NCI-H2227 treated with DMSO at 0.1 percent for 48 hours (cell line): ENCODE results near the gene HHATL.

Experiments
- DNase-seq: peaks from one replicate; lab custom pipeline; 2025; lab: John Stamatoyannopoulos, UW

The HHATL gene, protein sequence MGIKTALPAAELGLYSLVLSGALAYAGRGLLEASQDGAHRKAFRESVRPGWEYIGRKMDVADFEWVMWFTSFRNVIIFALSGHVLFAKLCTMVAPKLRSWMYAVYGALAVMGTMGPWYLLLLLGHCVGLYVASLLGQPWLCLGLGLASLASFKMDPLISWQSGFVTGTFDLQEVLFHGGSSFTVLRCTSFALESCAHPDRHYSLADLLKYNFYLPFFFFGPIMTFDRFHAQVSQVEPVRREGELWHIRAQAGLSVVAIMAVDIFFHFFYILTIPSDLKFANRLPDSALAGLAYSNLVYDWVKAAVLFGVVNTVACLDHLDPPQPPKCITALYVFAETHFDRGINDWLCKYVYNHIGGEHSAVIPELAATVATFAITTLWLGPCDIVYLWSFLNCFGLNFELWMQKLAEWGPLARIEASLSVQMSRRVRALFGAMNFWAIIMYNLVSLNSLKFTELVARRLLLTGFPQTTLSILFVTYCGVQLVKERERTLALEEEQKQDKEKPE

DNA sequence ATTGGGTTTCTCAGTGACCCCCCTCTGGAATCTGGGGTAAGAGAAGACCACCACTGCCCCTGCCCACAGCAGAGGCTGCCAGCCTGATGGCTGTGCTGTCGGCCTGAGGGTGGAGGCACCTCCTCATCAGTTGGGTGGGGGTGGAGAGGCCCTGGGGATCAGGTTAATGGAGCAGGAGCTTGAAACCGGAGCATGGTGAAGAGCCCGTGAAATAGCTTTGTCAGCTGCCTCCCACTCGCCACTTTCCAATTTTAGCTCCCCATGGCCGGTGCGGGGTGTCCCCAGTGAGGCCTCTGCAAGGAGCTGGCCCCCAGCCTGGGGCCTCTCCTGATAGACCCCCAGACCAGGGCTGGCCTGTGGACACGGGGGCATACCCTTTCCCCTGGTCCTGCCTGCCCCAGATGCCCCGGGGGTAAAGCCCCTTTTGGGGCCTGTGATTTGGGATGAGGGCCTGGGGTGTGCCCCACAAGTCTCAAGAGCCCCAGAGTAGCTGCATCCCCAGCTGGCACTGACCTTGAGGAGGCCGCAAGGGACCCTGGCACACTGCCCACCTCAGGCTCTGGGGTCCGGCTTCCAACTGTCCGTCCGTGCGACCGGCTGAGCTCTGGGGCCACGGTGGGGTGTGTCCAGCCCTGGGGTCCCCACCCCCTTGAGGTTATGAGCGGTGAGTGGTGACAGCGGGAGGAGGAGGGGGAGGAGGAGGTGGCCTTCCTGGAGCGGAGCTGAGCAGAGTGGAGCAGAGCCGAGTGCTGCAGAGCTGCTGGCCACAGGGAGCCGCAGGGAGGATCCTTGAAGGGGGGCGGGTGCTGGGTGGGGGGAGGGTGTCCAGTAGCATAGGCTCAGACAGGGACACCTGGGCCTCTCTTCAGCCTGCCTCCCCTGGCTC lies at the start of gene HHATL:
HHATL (minus strand) TSS at position 733 of the 886 bp plus-strand sequence. CDS start 1,972 bp downstream, outside the sequence.
- DNase-seq: no peak

DNA sequence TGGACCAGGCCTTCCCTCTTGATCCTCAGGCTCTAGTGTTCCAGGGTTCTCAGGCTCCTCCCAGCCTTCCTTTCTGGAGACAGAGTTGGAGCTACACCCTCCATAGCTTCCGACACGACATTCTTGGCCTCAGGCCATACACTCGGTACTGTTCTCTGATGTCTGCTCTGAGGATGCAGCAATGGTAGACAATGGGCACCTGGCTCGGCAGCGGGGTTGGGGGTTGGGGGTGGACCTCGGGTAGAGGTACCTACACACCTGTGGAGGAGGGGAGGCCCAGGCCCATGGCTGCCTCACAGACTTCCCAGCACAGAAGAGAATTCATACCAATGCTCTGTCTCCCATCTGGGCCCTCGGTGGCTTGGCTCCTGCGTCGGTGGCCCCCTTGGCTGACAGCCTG lies 49.0 kb upstream of the HHATL start:
- DNase-seq: no peak

DNA sequence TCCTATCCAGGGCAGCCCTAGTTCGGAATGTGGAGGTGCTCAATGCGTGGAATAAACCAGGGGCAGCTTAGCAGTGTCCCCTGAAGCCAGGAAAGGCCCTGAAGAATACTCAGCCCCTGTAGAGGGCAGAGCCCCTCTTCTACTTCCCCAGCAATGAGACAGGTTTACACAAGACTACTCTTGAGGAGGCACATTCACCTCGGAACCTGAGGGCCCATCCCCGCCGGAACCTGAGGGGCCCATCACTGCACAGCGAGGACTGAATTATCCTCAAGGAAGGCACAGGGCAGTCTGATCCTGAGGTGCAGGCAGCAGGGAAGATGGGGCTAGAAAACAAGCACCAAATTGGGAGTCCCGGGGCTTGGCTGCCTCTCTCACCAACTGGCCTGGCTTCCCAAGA lies 48.2 kb upstream of the HHATL start:
- DNase-seq: no peak

DNA sequence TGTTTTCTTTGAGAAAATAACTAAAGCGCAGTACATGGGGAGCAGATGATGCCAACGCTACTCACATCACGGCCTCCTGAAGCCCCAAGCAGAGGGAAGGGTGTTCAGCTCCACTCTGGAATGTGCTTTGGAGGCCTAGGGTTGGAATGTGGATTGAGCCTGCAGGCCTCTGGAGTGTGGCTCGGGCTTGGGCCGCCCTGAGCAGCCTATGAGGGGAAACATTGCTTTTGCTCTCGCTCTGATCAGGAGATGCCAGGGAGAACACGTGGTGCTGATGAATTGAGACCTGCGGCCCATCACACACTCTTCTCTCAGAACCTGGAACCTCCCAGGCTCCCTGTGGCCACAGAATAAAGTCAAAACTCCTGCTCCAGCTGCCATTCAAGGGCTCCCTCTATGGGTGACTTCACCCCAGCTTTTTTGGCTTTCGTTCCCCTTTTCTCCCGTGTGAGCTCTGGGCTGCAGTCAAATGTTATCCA lies 47.2 kb upstream of the HHATL start:
- no peak for DNase-seq

DNA sequence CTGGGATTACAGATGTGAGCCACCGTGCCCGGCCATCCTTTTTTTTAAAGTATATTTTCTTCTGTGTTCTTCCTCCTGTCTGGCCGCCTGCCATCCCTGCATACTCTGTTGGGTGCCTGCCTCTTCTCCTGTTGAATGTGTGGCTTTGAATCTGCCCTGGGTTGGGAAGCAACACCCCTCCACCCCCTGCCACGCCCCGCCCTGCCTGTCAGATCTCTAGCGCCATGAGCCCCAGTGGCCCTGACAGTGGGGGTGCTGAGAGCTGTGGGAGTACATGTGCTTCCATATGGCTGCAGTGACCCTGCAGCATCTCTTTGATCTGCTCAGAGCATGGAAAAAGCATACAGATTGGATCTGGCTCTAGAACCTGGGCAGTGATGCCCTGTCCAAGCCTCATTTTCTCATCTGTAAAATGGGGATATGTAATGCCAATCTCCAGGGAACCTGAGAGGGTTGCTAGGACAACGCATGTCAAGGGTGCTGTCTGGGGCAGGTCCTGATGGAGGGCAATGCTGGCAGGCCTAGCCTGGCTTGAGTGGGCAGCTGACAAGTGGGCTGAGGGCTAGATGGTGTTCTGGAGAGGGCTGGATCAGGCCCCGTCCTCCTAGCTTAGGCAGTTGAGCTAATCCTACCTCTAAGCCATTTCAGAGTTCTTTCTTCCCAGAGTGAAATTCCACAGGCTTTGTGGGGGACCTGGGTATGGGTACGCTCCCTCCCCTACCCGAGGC lies 46.6 kb upstream of the HHATL start:
- no peak for DNase-seq

DNA sequence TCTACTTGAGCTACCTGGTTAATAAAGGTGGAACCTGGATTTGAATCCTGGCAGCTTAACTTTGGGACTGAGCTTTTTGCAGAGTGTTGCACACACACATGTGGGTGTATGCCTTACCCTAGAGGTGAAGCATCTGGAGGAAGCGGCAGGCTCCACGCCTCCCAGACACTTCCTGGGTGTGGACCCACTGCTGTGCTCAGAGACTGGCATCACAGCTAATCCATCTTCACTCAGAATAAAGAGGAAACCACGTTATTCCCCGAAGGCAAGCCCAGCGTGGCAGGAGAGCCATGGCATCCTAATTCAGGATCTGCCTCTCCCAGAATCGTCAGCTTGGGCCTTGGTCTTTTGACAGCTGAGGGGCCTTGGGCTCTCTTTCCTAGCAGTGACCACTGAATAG lies 45.0 kb upstream of the HHATL start:
- DNase-seq: no peak

DNA sequence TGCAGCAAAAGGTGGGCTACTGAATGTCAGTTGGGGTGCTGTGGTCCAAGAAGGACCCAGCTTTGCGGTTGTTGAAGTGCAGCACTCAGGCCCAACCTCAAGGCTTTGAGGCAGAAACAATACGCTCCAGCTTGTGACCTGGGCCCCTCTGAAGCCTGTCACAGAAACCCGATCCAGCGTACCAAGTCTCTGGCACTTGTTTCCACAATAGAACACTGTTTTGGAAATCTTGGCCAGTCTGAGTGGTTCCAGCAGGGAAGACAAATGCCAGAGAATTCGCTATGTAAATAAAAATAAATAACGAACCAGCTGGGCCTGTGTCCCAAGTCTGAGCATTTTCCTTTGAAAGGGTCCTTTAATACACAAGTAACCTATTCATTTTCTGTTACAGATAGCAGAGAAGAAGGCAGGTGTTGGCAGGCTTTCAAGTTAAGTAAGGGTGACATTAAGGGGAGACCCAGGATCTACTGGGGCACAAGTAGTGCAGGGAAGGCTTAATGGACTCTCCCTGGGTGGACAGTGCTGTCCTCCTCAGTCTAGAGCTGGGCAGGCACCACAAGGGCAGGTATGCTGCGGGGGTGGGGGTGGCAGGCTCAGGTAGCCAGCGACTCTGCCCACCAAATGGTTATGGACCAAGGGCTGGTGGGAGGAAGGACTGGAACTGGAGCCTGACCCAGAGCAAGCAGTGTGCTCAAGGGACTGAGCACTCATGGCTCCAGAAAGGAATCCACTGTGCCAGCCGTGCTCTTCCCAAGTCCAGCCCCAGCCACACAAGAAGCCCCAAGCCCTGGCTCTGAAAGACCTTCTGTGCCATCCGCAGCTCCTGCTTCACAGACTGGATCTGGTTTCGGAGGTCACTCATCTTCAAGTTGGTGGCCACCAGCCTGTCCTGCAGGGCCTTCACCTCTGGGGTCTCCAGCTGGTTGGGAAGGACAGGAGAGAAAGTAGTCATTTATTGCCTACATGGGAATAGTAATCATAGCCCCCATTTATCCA lies 44.2 kb upstream of the HHATL start:
- no peak for DNase-seq

DNA sequence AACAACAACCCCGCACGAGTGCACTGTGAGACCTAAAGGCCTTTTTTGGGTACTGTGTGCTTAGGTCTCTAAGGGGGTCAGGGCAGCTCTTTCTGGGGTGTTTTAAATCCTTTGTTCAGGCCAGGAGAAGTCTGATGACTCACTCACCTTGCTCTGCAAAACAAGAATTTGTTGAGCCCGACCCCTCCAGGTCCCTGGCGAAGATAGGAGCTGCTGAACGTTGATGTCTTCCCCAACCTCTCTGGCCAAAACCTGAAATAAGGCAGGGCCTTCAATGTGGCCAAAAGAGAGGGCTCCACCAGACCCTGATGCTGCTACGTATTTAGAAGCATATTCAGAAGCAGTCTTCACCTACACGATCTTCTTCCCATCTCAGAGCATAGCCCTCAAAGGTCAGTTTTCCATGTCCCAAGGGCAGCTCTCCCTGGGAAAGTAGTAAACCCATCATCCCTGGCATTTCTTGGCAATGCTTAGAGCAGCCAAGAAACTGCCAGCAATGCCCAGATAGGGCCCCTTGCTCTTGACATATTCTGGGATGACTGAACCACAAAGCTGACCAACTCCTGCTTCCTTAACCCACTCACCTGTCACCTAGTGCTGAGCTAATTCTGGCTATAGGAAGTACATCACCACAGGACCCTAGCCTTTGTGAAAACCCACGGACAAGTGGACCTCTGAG lies 43.3 kb upstream of the HHATL start:
- DNase-seq: no peak

DNA sequence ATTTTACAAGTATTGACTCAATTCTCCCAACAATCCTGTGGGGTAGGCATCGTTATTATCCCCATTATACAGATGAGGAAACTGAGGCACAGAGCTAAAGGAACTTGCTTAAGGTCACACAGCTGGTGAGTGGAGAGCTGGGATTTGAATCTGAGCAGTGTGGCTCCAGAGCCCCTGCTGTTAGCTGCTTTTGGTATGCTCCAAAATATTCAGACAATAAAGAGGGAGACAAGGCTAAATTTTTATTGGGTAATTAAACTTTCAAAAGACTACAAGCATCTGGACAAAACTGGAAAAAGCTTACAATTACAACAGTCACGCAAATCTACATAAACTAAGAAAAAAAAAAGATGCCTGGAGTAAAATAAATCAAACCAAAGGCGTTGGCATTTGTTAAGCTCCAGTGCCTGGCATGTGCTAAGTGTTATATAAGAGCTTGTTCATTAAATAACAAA lies 42.7 kb upstream of the HHATL start:
- no peak for DNase-seq

DNA sequence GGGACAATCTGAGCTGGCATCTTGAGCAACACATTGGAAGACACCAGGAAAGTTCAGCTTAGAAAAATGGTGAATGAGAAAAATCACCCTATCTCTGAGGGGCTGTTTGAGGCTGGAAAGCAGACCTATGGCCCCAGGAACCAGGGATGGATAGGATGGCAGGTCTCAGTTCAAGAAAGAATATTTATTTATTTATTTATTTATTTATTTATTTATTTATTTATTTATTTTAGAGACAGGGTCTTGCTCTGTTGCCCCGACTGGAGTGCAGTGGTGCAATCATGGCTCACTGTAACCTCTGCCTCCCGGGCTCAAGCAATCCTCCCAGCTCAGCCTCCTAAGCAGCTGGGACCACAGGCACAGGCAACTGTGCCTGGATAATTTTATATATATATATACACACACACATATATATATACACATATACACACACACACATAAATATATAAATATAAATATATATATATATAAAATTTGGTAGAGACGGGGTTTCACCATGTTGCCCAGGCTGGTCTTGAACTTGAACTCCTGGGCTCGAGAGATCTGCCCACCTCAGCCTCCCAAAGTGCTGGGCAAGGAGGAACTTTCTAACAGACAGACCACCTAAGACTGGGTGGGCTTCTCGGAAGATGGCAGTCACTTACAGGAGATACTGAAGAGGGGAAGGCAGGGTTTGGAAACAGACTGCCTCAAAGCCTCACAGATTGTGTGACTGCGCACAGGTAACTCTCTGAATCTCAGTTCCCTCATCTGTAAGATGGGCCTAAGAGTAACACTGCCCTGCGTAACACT lies 40.8 kb upstream of the HHATL start:
- DNase-seq: no peak

DNA sequence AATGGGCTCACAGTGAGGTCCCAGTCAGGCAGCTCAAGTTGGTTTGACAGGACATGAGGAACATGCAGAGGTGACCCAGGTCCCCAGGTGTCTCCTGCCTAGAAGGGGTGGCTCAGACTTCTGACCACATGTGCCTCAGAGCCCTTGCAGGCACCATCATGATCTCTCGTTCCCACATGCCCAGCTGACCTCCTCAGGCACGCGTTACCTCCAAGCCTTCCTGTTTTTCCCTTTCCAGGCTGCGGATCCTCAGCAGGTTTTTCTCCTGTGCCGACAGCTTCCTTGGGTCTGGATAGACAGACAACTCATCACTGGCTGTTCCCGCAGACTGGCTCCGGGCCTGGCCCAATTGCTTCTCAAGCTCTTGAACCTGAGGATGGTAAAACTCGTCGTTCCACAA lies 40.1 kb upstream of the HHATL start:
- no peak for DNase-seq

DNA sequence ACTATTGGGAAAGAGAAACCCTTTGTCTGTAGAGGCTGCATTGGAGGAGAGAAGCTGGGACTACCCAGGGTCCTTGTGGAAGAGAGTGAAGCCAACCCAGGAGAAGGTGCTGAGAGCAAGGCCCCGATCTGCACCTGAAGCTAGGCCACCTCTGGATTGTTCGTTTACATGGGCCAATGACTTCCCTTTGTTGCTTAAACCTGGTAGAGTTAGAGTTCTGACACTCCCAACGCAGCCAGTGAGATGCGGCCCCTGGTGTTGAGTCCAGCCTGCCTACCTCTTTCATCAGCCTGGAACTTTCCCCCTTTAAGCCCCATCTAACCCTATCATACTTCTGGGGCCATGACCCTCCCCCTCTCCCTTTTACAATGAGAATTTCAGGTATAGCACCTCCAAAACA lies 39.7 kb upstream of the HHATL start:
- DNase-seq: no peak

DNA sequence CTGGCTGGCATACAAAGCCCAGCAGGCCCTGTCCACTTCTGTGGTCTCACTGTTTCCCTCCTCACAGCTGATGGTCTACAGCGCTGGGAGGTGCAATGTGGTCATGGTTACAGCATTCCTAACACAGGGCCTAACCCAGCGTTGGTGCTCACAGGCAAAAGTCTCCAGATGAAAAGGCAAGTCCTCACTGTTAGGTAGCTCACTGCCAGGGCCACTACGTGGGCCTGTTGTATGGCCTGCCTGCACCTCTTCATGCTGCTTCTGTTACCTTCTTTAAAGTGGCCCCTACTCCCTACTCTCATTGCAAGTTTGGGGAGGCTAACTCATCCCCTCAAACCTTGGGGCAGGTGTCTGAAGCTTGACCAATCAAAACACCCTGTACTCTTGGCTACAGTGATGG lies 39.2 kb upstream of the HHATL start:
- DNase-seq: no peak

DNA sequence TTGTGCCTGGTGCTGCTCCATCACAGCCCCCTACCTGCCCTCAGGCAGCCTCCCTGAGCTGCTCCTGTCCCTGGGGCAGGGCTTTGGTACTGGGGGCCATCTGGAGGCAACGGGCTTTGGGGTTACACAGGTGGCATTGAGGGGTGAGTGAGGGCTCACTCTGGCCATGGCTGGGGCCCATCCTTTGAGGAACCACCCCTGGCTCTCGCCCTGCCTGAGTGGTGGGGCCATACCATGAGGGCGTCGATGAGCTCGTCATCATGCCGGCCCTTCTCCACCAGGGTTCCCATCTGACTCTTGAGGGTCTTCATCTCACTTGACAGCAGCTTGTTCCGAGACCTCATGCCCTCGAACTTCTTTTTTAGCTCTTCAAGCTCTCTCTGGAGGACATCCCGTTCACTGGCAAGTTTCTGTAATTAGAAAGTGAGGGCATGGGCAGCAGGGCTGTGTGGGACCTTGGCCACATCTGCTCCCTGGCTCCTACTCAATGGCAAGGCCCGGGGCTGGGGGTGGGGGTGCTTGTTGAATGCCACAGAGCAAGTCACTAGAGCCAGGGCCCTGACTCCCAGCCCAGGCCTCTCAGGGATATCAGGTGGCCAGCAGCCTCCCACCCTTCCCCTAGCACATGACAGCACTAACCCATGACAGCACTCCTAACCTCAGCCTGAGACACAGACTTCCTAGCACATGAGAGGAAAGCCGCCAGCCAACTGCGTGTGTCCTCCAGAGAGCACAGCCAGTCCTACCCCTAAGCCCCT lies 37.0 kb upstream of the HHATL start:
- DNase-seq: no peak

DNA sequence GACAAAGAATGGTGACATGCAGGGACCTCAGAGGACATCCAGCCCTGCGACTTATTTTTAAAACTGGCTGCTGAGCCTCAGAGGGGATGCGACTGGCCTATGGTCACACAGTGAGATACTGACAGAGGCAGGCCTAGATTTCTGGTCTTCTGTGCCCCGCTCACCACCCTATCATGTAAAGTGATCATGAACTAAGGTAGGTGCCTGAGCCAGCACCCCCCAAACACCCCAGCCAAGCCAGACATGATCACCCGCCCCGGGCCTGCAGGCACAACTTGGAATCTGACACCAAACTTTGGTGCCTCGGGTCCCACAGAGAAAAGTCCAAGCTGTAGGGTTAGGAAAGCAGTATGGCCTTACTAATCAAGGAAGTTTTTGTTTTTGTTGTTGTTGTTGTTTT lies 33.9 kb upstream of the HHATL start:
- no peak for DNase-seq

DNA sequence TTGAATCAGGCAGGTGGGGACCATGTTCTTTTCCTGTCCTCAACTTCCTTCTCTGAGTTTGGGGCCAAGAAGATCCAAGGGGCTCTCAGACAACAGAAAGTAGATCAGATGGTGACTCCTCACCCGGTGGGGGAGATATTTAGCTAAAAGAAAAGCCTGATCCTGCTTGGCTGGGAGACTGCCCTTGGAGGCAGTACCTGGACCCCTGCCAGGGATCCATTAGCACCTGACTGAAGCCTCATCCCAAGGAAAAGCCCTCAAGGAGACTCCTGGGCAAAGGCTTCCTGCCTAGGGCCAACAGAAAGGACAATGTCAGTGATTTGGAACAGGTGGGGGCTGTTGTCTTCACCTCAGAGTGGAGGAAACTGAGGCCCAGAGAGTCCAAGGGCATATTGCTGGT lies 33.5 kb upstream of the HHATL start:
- DNase-seq: no peak

DNA sequence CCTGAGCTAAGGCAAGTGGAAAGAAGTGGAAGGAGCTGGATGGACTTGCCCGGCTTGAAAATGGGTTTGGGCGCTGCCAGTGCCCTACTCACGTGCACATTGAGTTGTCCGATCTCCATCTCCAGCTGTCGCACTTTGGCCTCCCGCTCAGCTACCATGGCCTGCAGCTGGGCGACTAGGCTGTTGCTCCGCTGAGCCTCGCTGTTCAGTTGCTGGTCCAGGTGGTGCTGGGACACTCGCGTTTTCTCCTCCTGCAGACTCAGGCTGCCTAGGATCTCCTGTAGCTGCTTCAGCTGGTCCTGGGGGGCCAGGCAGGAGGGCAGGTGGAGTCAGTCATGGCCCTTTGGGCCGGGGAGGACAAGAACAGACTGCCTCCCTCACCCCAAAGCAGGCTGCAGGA lies 33.0 kb upstream of the HHATL start:
- no peak for DNase-seq

DNA sequence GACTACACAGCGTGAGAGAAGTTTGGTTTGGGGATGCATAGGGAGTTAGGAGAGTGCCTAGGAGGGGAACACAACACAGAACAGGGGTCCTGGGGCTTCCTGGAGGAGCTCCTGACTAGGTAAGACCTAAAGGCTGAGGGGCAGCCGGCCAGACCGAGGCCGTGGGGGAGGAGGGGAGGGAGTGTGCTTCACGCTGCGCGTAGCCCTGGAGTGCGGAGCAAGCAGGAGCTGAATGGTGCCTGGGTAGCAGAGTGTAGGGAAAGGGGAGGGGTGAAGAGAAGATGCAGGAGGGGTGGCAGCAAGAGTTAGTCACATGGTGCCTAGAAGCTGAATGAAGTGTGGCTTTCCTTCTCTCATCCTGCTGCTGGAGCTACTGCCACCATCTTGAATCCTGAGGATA lies 32.4 kb upstream of the HHATL start:
- no peak for DNase-seq
